HG02973 (cell line): Measurements from ENCODE around the gene GRIN2C.
"Not testable (repeated sequence)": the region's sequence is repeated elsewhere in the genome, so short reads cannot be mapped to it uniquely, and the experiment has no call there.

Source experiments
- ATAC-seq: cut with Tn5 transposase; IDR thresholded peaks from one replicate; pipeline ENCODE4 v1.9.1; 2021; ENCODE audit warnings: moderate library complexity; ENCODE audit not compliant: unreplicated experiment

GRIN2C gene

DNA sequence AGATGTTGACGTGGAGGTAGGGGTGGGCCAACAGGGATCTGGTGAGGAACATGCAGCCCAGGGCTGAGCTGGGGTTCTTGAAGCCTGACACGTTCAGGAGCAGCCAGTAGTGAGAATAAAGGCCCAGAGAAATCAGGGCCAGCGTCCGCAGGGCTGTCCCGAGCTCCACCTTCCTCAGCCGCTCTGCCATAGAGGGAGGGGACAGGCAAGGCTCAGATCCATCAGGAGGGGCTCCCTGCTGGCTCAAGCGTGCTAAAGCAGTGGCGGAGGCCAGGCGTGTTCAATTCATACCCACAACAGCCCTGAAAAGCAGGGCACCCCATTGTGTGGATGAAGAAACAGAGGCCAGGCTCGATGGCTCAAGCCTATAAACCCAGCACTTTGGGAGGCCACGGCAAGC, 21.4 kb upstream of the GRIN2C start:
- ATAC-seq = no peak

DNA sequence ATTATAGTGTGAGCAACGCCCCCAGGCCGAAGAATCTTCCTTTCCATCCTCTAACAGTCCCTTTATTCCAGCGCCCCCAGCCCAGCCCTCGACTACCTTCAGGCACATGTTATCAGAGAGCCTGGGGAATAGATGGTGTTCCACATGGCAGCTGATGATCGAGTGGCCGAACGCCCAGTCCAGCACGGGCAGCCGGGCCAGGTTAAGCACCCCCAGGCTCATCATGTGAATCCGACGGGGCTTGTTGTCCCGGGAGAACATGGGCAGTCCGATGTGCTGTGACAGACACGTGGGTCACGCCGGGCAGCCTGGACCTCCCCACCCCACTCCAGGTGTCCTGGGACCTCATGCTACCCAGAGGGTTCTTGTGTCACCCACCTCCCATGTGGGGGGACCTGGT, 19.6 kb upstream of the GRIN2C start:
- ATAC-seq = no peak

DNA sequence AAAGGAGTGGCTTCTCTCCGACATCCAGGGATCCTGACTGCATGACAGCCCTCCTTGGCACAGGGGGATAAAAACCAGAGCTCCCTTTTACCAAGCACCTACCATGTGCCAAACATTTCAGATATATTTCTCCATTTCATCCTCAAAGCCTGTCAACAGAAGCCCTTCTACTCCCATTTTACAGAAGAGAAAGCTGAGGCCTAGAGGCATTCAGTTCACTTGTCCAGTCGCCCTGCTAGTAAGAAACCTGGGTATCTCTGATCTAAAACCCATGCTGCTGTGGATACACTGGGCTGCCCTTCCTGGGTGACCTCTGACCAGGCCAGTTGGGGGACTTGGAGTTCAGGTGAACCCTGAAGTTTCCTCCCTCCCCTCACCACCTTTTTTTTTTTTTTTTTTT, 19.0 kb upstream of the GRIN2C start:
- no peak for ATAC-seq

DNA sequence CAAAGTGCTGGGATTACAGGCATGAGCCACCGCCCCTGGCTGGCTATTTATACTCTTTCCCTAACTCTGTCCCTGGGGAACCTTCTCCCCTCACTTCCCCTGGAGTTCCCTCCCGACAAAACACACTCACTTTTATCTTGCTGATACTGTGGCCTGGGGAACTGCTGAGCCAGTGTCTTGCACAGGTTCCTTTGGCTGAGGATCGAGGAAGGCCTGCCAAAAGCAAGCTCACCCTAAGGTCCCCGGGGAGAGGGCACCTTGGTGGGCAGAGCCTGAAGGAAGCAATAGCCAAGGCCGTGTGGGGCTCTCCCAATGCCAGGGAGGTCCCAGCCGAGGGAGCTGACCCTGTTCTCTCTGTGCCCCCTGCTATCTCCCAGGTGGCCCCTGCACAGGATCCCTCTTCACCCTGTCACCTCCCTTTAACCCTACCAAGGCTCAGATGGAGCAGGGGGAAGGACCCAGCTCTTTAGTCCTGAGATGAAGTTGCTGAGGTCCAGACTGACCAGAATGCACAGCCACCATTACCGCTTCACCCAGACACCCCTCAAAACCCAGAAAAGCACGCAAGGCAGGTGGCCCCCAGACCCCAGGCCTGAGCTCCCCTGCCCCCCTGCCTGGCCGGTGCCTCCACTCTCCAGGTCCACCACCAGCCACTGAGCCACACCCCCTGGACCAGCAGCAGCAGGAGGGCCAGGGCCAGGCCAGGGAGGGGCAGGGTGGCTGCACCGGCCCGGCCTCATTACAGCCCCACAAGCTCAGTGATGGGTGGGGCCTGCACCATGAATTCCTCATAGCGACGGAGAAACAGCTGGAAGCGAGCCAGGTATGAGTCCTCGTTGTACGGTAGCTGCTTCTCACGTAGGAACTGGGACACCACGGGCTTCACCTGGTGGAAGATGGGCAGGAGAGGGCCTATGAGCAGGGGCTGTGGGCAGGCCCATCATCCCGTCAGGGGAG, 18.2 kb upstream of the GRIN2C start:
- ATAC-seq = no peak

DNA sequence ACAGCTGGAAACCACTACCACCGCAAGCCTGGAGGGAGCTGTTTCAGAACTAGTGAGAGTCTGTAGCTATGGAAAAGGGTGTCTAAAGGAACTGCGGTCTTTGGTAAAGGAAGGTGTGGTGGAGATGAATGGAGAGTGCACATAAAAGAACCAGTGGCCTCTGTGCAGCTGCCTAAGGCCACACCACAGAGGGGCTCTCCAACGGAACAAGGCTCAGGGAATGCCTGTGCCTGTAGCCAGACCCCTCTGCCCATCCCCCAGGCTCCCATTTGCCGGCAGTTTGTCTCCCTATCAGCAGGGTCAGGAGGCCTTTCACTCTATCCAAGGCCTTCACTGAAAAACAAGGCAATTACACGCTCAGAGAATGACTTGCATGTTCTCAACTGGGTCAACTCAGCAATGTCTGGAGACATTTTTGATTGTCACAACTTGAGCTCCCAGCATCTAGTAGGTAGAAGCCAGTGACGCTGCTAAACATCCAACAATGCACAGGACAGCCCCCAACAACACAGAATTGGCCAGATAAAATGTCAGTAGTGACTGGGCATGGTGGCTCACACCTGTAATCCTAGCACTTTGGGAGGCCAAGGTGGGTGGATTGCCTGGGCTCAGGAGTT, 16.4 kb upstream of the GRIN2C start:
- no peak for ATAC-seq

DNA sequence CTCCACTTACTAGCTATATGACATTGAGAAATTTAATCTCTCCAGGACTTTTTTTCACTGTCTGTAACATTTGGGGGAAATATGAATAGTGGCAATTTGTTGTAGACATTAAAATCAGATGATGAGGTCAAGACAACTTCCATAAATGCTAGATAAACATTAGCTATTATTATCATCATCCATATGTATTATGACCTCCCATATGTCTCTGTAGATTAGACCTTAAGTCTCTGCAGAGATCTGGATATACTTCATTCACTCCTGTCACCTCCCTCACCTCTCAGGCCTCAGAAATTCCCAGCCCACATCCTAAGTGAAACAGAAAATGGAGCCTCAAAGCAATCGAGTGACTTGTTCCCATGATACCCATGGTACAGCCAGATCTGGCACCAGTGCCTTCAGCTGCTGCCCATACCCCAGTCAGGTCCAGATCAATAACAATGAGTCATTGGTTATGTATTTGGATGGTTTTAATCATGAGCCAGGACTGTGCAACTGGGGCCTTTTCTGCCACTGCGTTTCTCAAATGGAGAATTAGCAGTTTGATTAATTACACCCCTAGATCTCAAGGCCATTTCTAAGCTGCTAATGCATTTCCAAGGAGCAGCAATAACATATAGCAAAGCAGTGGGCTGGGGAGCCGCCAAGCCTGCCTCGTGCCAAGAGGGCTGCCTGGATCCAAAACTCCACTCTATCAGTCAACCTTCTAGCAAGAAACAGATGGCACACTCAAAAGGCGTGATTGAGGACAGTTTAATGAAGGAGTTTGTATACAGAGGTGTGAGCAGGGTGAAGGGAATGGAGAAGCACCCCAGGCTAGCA, 15.7 kb upstream of the GRIN2C start:
- no peak for ATAC-seq

DNA sequence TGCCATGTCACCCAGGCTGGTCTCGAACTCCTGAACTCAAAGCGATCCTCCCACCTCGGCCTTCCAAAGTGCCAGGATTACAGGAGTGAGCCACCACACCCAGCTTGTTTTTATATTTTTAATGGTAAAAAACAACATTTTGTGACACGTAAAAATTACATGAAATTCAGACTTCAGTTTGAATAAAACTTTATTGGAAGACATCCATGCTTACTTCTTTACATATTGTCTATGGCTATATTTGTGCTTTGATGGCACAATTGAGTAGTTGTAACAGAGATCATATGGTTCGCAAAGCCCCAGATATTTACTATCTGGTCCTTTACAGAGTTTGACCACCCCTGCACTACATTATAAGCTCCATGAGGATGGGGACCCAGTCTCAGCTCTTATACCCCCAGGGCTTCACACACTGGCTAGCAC, 14.9 kb upstream of the GRIN2C start:
- ATAC-seq = no peak

DNA sequence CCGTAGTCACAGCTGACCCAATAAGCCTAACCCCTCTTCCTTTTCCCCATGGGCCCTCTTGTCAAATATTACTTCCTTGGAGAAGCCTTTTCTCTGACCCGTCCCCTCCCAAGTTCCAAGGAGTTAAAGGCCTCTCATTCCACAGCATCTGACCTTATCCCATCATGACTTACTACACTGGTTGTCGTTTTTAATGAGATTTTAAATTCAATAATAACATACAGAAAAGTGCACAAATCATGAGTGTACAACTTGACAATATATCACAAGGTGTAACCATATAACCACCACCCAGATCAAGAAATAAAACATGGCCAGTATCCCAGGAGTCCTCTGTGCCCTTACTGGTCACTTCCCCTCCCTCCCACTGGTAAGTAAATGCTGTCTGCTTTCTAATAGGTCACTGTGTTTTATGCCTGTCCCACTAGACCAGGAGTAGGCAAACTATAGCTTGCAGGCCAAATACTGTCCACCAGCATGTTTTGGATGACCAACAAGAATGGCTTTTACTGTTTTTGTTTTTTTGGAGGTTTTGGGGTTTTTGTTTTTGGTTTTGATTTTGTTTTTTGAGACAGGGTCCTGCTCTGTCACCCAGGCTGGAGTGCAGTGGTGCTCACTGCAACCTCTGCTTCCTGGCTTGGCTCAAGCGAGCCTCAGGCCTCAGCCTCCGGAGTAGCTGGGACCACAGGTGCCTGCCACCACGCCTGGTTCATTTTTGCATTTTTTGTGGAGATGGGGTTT, 14.4 kb upstream of the GRIN2C start:
- ATAC-seq = no peak

DNA sequence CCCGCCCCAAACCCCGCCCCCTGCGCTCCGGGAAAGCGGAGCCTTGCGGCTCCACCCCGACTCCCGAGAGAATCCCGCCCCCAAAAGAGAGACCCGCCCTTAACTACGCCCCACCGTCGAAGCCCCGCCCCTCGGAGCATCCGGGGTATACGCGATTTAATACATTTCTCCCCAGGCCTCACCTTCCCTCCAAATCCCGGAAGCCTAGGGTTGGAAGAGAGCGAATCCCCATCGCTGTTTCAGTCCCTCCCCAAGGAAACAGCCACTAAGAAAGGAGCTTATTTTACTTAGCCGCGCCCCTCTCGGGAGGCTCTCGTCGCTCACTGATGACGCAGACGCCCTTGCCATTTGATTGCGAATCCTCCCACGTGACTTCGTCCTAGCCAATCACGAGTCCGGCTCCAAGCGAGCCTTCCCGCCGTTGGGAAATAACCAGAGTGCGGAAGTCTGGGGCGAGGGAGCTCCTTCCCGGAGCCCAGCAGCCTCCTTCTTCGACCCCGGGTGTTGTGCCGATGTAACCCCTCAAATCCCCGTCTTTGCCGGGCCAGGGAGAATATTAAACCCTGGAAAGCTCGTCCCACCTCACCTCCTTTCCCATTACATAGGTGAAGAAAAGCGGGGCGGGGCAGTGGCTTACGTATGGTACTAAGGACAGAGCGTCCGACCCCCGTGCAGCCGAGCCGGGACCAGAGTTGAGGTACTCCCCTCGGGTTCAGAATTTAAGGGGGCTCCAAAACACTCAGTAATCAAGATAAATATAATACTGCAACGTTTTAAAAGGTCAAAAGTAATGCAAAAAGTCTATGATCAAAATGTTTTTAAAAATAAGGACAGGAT, 13.6 kb upstream of the GRIN2C start:
- ATAC-seq = peak; percentile 83

DNA sequence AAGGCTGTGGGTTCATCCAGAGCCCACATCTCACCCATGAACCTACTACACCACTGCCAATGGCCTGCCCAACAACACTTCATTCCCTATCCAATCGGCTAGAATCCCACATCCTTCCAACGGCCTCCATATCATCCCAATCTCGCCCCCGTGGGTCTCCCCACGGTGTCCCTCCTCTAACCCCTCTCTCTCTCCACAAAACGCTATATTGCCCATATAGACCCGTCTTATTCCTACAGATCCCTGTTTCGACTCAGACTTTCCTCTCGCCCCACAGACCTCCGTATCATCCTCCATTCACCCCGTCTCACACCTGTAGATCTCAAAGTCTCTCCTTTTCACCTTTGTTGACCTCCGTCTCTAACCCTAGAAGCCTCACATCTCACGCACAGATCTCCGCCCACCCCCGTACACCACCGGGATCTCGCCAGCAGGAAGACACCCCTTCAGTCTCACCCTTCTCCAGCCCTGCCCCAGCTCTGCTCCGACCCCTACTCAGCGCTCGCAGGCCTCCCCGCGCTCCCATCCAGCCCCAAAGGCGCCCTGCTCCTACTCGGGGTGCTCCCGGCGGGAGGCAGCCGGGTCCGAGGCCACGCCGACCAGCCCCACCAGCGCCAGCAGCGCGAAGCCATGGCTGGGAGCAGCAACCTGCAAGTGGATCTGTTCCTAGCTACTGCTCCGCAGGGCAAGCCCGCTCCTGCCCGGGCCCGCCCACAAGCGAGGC, 12.8 kb upstream of the GRIN2C start, which contains the start of gene FDXR:
Gene FDXR (minus strand): TSS at position 682 of the 724 bp plus-strand sequence. CDS start 50 bp downstream, at position 632.
- ATAC-seq = peak; percentile 19

DNA sequence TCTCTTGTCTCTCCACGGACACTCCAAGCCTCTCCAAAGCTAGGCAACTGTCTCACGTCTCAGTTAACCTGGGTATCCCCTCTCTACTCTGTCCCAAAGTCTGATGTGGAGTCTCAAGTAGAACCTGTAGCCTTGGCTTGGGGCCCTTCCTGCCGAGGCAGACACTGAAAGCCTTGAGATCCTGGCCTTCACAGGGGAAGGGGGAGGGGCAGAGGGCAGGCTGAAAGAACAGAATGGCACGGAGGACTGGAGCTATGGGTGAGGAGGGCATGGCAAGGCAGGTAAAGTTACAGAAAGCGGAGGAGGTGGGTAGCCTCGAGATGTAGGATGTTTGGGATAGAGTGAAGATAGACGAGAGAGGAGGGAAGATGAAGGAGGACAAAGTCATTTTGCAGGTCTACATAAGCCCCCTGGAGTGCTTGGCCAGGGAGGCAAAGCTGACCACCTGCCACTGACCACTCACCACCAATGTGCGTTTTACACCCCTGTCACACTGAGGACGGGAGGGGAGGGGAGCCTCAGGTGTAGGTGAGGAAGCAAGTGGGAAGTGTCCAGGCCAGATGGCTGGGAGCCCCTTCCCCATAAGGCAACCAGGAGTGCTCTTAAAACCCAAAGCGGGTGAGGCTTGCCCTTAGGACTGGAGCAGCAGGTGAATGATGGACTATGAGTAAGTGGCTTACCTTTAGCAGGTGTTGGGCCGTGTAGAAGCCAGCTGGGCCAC, 11.8 kb upstream of the GRIN2C start:
- ATAC-seq = no peak

DNA sequence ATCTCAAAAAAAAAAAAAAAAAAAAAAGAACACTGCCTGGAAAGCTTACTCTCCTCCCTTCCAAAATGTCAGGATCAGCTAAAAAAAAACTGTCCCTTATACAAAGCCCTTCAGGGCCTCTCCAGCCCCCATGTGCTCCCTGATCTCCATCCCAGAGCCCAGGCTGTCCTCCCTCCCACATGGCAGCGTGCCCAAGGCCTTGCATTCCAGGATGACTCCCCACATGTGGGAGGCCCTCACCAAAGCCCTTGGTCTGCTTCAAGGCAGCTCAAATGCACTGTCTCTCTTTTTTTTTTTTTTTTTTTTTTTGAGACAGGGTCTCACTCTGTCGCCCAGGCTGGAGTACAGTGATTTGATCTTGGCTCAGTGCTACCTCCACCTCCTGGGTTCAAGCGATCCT, 10.8 kb upstream of the GRIN2C start:
- ATAC-seq = no peak

DNA sequence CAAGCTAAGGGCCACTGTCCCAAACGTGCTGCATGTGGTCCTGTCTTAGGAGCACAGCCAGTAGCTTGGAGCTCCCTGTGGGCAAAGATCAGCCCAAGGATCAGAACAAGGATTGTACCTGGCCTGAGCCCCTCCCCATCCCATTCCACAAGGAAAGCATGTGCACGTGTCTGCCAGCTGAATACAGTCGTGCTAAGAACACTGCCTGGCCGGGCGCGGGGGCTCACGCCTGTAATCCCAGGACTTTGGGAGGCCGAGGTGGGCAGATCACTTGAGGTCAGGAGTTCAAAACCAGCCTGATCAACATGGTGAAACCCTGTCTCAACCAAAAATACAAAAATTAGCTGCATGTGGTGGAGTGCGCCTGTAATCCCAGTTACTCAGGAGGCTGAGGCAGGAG, 10.3 kb upstream of the GRIN2C start:
- not testable (repeated sequence) for ATAC-seq

DNA sequence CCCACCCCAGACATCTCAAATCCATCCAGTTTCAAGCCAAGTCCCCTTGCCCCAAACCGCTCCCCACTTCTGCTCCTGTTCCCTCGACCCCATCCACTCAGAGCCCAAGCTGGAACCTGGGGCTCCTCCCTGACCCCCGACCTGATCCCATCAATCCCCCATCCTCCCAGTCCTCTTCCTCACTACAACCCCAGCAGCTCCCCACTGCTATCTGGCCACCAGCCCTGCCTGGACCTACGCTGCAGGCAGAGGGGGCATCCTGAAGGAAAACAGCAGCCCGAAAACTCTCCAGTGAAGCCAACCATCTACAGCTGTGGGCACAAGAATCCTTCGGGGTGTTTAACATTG, 9.2 kb upstream of the GRIN2C start:
- ATAC-seq = no peak

DNA sequence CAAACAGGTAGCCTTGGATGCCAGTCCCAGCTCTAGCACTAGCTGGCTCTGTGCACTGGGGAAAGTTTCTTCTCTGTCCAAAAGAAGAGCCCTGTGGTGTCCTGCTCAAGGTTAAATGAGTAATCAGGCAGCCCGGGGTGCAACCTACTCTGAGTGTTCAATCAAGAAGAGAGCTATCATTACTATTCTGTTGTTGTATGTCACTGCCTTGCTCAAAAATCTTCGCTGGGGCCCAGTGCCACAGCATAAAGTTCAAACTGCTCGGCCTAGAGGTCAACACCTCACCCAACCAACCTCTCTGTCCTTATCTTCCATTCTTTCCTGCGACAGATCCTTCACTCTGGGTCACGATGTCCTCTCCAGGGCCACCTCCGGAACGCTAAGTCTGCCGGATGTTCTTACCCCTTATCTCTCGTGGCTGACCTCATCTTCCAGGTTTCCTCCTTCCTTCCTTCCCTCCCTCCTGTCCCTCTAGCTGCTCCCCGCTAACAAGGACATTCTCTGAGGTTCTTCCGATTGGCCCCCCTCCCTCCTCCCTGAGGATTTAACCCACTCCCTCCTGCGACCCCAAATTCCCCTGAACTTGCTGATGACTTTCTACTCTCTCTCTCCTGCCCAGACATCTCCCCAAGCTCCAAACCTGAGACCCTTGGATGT, 8.7 kb upstream of the GRIN2C start:
- no peak for ATAC-seq

DNA sequence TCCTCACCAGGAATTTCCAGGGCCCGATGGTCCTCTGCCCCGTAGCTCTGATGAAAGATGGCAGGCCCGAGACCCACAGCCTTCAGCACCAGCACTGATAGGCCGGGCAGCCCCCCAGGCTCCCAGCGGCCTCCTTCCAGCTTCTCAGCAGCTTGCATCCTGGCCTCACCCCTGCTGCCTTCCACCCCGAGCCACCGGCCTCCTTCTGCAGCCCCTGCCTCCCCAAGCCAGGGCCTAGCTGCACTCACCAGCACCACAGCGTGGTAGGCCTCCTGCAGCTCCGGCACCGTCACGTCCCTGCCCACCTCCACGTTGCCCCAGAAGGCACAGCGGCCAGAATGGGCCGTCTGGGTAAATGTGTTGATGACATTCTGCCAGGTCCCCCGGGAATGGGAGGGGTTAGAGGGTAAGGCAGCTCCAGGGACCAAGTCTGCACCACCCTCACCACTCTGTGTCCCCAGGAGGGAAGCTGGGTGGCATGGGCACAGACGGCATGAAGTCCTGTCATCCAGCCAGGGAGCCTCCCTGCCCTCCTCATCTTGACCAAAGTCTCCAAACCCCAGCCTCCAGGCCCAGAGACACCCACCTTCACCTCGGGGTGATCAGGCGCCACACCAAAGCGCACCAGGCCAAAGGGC, 6.6 kb upstream of the GRIN2C start:
- no peak for ATAC-seq

DNA sequence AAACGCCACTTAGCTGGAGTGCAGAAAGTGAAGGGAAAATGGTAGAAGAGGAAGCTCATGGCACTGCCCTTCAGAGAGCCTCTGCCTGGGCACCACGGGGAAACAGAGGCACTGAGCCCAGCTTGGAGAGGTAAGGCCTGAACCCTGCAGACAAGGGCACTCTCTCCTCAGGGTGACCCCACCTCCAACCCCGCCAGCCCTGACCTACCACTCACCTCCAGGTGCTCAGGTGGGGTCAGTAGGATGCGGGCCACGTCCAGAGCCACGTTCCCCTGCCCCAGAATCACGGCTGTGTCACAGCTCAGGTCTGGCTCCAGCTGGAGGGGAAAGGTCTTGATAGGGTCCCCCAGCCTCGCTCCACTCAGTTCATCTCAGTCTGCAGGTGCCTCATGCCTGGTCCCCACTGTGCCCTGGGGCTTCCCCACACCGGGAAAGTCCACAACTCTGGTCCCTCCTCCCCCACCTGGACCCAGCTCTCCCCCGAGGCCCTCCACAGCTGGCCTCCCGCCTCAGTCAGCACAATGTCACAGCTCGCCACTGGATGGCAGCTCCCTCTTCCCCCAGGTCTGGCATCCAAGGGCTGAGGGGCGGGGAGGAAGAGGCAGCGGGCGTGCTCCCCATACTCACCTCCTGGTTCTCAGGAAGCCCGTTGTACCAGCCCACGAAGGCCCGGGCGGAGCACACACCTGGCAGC, 6.0 kb upstream of the GRIN2C start:
- ATAC-seq = no peak
